Upper lobe of left lung (tissue), 4 donors: ENCODE results near the gene FBXO41.

Experiments used
- POLR2A ChIP-seq, 4 donors: fragments of 450-650 bp; IDR thresholded peaks; one replicate each; pipeline ENCODE4 v1.5.1; 2016 to 2017; ENCODE audit warnings: antibody characterized with exemption in 4 of 4, mild to moderate bottlenecking in 2 of 4
- TF ChIP-seq, protein P1 (sequence below), 6 experiments: fragments of 450-650 bp in 4 of 6; fragments of 200-600 bp in 2 of 6; sonication (generic) in 2 of 6; IDR thresholded peaks; one replicate each; pipeline ENCODE4 v1.5.1; 2016 to 2019; ENCODE audit warnings: antibody characterized with exemption in 6 of 6

DNA sequence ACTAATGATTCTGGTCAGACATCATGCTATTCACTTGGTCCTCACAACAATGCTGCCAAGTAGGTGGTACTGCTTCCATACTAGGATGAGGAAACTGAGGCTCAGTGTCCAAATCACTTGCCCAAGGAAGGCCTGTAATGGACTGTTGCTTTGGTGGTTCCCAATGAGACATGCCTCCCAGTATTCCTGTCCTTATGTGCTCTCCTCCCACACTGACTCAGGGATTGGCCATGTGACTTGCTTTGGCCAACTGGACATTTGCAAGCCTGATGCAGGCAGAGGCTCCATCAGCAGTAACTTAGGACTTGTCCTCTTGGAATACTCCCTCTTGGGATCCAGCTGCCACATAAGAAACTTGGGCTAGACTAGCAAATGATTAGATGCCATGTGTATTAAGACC, 3.0 kb downstream of the FBXO41 start:
- TF ChIP-seq, protein P1, sequence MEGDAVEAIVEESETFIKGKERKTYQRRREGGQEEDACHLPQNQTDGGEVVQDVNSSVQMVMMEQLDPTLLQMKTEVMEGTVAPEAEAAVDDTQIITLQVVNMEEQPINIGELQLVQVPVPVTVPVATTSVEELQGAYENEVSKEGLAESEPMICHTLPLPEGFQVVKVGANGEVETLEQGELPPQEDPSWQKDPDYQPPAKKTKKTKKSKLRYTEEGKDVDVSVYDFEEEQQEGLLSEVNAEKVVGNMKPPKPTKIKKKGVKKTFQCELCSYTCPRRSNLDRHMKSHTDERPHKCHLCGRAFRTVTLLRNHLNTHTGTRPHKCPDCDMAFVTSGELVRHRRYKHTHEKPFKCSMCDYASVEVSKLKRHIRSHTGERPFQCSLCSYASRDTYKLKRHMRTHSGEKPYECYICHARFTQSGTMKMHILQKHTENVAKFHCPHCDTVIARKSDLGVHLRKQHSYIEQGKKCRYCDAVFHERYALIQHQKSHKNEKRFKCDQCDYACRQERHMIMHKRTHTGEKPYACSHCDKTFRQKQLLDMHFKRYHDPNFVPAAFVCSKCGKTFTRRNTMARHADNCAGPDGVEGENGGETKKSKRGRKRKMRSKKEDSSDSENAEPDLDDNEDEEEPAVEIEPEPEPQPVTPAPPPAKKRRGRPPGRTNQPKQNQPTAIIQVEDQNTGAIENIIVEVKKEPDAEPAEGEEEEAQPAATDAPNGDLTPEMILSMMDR (IDR thresholded peaks at IDR 0.05): no peak
- no peak for TF ChIP-seq POLR2A (IDR thresholded peaks at IDR 0.05)
